NCI-H2171 (cell line): ENCODE data around the gene HS6ST1.
"Not testable (repeated sequence)": the region's sequence is repeated elsewhere in the genome, so short reads cannot be mapped to it uniquely, and the experiment has no call there.

ENCODE experiments used
- DNase-seq: peaks from one replicate; lab custom pipeline; 2025; lab: John Stamatoyannopoulos, UW

HS6ST1 gene

GRCh38 chr2:128280901-128281321, 37.8 kb downstream of the HS6ST1 start:
- DNase-seq, result no peak

- DNase-seq, result no peak
These were observed 38.4 kb downstream of the HS6ST1 start for GRCh38 chr2:128280158-128280871.

- no peak for DNase-seq
These were observed 38.9 kb downstream of the HS6ST1 start for GRCh38 chr2:128279786-128280157.

- no peak for DNase-seq
These were observed 39.7 kb downstream of the HS6ST1 start for GRCh38 chr2:128279009-128279408.

- no peak for DNase-seq
These were observed 40.5 kb downstream of the HS6ST1 start for GRCh38 chr2:128277961-128278681.

- no peak for DNase-seq
These were observed 41.6 kb downstream of the HS6ST1 start for GRCh38 chr2:128276878-128277675.

GRCh38 chr2:128275498-128276045, 43.1 kb downstream of the HS6ST1 start:
- DNase-seq, result no peak

- DNase-seq, result no peak
These were observed 44.5 kb downstream of the HS6ST1 start for GRCh38 chr2:128274218-128274617.

- DNase-seq, result no peak
These were observed 45.1 kb downstream of the HS6ST1 start for GRCh38 chr2:128273469-128274081.

GRCh38 chr2:128272601-128273468, 45.8 kb downstream of the HS6ST1 start:
- DNase-seq, result no peak

- DNase-seq, result no peak
These were observed 46.6 kb downstream of the HS6ST1 start for GRCh38 chr2:128271911-128272600.

- DNase-seq, result no peak
These were observed 47.1 kb downstream of the HS6ST1 start for GRCh38 chr2:128271597-128271910.

GRCh38 chr2:128270672-128271596, 47.7 kb downstream of the HS6ST1 start:
- DNase-seq, result no peak

GRCh38 chr2:128269990-128270671, 48.5 kb downstream of the HS6ST1 start:
- DNase-seq, result no peak

- DNase-seq, result no peak
These were observed 49.3 kb downstream of the HS6ST1 start for GRCh38 chr2:128269063-128269989.

GRCh38 chr2:128268611-128269010, 50.1 kb downstream of the HS6ST1 start:
- not testable (repeated sequence) for DNase-seq

- DNase-seq, result not testable (repeated sequence)
These were observed 50.5 kb downstream of the HS6ST1 start for GRCh38 chr2:128268145-128268544.

- not testable (repeated sequence) for DNase-seq
These were observed 51.0 kb downstream of the HS6ST1 start for GRCh38 chr2:128267649-128268048.
